ENCODE results near the gene SELENOF.
"Not testable (repeated sequence)": the region's sequence is repeated elsewhere in the genome, so short reads cannot be mapped to it uniquely, and the experiment has no call there.

SELENOF gene

GRCh38 chr1:86860020-86860419 lies 53.9 kb downstream of the SELENOF start:
- no peak for DNase-seq

- no peak for DNase-seq
Measured at GRCh38 chr1:86858524-86859261, 55.2 kb downstream of the SELENOF start.

- DNase-seq = no peak
Measured at GRCh38 chr1:86856196-86856595, 57.7 kb downstream of the SELENOF start.

- no peak for DNase-seq
Measured at GRCh38 chr1:86854352-86854751, 59.6 kb downstream of the SELENOF start.

- no peak for DNase-seq
Measured at GRCh38 chr1:86852782-86853408, 61.0 kb downstream of the SELENOF start.

GRCh38 chr1:86852289-86852688 lies 61.6 kb downstream of the SELENOF start:
- DNase-seq = no peak

- DNase-seq = no peak
Measured at GRCh38 chr1:86849756-86850155, 64.2 kb downstream of the SELENOF start.

GRCh38 chr1:86848654-86849053 lies 65.3 kb downstream of the SELENOF start:
- no peak for DNase-seq

GRCh38 chr1:86846164-86846647 lies 67.7 kb downstream of the SELENOF start:
- DNase-seq = no peak

GRCh38 chr1:86845514-86845913 lies 68.4 kb downstream of the SELENOF start:
- no peak for DNase-seq

GRCh38 chr1:86841116-86841515 lies 72.8 kb downstream of the SELENOF start:
- no peak for DNase-seq

GRCh38 chr1:86833461-86834215 lies 80.3 kb downstream of the SELENOF start:
- DNase-seq = peak in 44 of 56 donors; percentile 2 to 72 (median 20)

- DNase-seq = no peak
Measured at GRCh38 chr1:86832433-86832832, 81.5 kb downstream of the SELENOF start.

GRCh38 chr1:86829321-86829720 lies 84.6 kb downstream of the SELENOF start:
- no peak for DNase-seq

GRCh38 chr1:86828024-86828423 lies 85.9 kb downstream of the SELENOF start:
- DNase-seq = no peak

- no peak for DNase-seq
Measured at GRCh38 chr1:86826856-86827255, 87.1 kb downstream of the SELENOF start.

GRCh38 chr1:86825319-86825718 lies 88.6 kb downstream of the SELENOF start:
- DNase-seq = no peak

- DNase-seq = no peak
Measured at GRCh38 chr1:86823821-86824500, 90.0 kb downstream of the SELENOF start.

GRCh38 chr1:86823386-86823785 lies 90.5 kb downstream of the SELENOF start:
- DNase-seq = no peak

- DNase-seq = no peak
Measured at GRCh38 chr1:86822459-86822858, 91.5 kb downstream of the SELENOF start.

- DNase-seq = no peak
Measured at GRCh38 chr1:86821956-86822355, 92.0 kb downstream of the SELENOF start.

- not testable (repeated sequence) for DNase-seq
Measured at GRCh38 chr1:86819970-86820369, 94.0 kb downstream of the SELENOF start.

All from amygdala (tissue), 56 donors.